ENCODE data around the gene THSD4.

Gene THSD4

DNA sequence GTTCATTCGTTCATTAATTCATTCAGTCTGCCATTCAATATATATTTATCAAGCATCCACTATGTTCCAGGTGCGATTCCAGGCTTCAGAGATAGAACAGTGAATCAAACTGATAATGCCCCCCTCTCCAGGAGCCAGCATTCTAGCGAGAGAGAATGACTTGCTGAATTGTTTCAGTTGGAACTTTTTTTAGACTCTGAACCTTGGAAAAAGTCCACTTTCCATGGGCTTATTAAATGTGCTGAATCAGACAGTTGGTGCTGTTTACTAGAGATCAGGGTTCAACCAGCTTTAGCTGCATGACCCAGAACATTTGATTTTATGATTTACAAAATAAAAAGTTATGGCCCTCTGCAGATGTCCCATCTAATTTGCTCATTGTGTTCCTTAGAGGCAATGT, 213.2 kb downstream of the THSD4 start:
- TF ChIP-seq Cebpa-rat (IDR thresholded peaks at IDR 0.05): no peak
- H3K9me3 ChIP-seq: no peaks in the 10 kb centered on the region
- no peaks in the 10 kb centered on the region for H3K36me3 ChIP-seq
- no peak overlapping the region for H3K4me3 ChIP-seq
- no peaks in the 10 kb centered on the region for H4K20me1 ChIP-seq
- no peak overlapping the region for H3K4me2 ChIP-seq
- no peak overlapping the region for H3K9ac ChIP-seq
- no peak overlapping the region for H3K27ac ChIP-seq
- no peaks in the 10 kb centered on the region for H3K4me1 ChIP-seq
- no peaks in the 10 kb centered on the region for H3K27me3 ChIP-seq

DNA sequence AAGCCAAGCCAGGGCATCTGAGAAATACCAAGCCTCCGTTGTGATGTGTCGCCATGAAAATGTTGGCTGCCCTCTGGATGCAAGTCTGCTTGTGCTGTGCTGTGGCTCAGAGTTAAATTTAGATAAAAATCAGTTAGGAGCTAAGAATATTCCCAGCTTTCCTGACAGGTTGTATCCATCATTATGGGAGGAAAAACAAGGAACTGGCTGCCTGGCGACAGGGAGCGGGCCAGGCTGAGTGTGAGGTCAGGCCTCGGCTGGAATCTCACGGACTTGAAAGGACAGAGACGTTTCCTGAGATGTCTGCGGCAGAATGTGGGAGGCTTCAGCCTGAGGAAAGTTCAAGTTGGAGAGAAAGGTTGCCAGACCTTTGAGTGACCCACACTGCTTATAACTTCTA, 213.8 kb downstream of the THSD4 start:
- Histone ChIP-seq H3K27me3 (no peaks in the 10 kb centered on the region), H3K9me3 (no peaks in the 10 kb centered on the region), H3K4me2 (no peak overlapping the region), H3K36me3 (no peaks in the 10 kb centered on the region), H4K20me1 (no peaks in the 10 kb centered on the region), H3K4me3 (no peak overlapping the region), H3K4me1 (no peaks in the 10 kb centered on the region), H3K27ac (no peak overlapping the region), H3K9ac (no peak overlapping the region)
- TF ChIP-seq Cebpa-rat (IDR thresholded peaks at IDR 0.05): no peak

DNA sequence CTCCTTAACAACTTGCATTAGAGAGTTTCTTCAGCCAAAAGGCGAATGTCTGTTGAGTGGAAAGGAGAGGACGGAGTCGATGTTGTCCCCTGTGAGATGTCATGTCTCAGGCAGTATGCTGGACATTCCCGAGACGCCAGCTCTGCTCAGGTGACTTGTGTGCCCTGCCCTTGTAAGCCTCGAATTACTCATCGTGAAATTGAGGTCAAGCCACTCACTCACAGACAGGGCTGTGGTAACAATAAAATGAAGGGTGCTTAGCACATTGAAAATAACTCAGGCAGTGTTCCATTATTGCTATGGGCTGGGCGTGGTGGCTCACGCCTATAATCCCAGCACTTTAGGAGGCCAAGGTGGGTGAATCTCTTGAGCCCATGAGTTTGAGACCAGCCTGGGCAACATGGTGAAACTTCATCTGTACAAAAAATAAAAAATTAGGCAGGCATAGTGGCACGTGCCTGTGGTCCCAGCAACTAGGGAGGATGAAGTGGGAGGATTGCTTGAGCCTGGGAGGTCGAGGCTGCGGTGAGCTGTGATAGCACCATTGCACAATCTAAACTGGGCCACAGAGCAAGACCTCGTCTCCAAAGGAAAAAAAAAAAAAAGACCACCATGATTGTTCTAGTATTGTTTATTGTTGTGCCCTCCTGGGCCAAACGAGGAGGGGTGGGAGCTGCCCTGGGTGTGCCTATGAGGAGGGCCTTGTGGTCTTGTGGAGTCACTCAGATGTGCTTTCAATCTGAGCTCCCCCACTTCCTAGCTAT, 214.4 kb downstream of the THSD4 start:
- TF ChIP-seq Cebpa-rat (IDR thresholded peaks at IDR 0.05): no peak
- H3K9me3 ChIP-seq: no peaks in the 10 kb centered on the region
- no peaks in the 10 kb centered on the region for H3K4me1 ChIP-seq
- H3K36me3 ChIP-seq: no peaks in the 10 kb centered on the region
- no peak overlapping the region for H3K4me2 ChIP-seq
- H3K27ac ChIP-seq: no peak overlapping the region
- H4K20me1 ChIP-seq: no peaks in the 10 kb centered on the region
- no peaks in the 10 kb centered on the region for H3K27me3 ChIP-seq
- H3K4me3 ChIP-seq: no peak overlapping the region
- H3K9ac ChIP-seq: no peak overlapping the region

DNA sequence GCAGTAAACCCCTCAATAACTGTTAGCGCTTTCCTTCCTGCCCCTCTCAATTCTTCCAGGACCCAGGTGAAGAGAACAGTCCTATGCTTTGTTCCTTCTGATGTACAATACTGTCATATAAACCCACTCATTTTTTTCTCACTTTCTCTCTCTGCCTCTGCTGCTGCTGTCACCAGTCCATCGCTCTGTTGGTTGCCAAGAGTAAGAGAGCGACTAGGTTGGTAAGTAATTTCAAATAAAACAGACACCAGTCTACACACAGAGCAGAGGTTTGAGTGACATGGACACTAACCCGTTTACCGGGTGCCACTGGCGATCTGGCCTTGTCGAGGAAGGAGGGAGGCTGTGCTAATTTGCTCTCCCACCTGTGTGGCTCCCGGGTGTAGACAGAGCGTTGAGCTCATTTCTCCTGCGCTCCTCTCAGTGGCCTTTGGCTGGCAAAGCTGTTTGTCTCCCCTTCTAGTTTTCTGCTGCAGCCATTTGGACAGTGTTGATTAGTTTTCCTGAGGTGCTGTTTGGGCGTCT, 215.4 kb downstream of the THSD4 start:
- no peak for TF ChIP-seq Cebpa-rat (IDR thresholded peaks at IDR 0.05)
- H3K4me2 ChIP-seq: no peak overlapping the region
- no peaks in the 10 kb centered on the region for H4K20me1 ChIP-seq
- no peaks in the 10 kb centered on the region for H3K4me1 ChIP-seq
- no peaks in the 10 kb centered on the region for H3K36me3 ChIP-seq
- H3K9me3 ChIP-seq: no peaks in the 10 kb centered on the region
- H3K4me3 ChIP-seq: no peak overlapping the region
- no peaks in the 10 kb centered on the region for H3K27me3 ChIP-seq
- H3K27ac ChIP-seq: no peak overlapping the region
- H3K9ac ChIP-seq: no peak overlapping the region

DNA sequence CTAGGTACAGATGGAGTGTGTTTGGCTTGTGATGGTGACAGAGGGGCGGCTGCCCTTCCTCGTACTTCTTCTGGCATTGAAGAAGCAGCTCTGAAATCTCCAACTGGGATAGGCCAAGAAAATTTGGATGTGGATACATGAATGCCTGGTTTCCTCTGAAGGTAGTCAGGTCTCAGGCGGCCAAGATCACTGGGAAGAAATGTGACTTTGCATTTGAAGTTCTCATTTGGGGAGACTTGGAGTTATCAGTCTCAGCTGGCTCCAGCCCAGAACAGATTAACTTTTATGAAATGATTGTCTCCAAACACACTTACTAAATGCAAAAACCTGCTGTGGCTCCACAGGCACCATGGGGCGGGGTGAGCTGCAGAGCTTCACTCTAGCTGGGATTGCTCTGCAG, 215.9 kb downstream of the THSD4 start:
- TF ChIP-seq Cebpa-rat (IDR thresholded peaks at IDR 0.05): no peak
- Histone ChIP-seq H3K4me1 (no peaks in the 10 kb centered on the region), H3K9me3 (no peaks in the 10 kb centered on the region), H3K4me3 (no peak overlapping the region), H3K27ac (no peak overlapping the region), H3K36me3 (no peaks in the 10 kb centered on the region), H4K20me1 (no peaks in the 10 kb centered on the region), H3K27me3 (no peaks in the 10 kb centered on the region), H3K9ac (no peak overlapping the region), H3K4me2 (no peak overlapping the region)

DNA sequence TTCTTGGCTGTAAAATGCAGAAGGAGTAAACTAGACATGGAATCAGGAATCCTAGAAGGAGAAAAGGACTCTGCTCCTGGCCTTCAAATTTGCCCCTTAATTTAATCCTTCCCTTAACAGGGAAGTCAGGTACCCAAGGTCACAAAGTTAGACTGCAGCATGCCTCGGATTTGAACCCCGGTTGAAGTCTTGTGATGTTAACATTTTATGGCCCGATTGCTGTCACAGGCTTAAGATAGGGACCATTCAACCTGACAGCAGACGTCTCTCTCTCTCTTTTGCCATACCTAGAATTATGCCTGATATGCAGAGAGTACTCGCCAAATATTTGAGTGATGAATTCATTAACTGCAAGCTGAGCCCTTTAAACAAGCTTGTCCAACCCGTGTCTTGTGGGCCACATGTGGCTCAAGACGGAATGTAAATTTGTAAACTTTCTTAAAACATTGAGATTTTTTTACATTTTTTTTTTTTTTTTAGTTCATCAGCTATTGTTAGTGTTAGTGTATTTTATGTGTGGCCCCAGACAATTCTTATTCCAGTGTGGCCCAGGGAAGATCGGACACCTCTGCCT, 217.2 kb downstream of the THSD4 start:
- Histone ChIP-seq H4K20me1 (no peaks in the 10 kb centered on the region), H3K9me3 (no peaks in the 10 kb centered on the region), H3K4me1 (no peaks in the 10 kb centered on the region), H3K4me2 (no peak overlapping the region), H3K27ac (no peak overlapping the region), H3K36me3 (no peaks in the 10 kb centered on the region), H3K9ac (no peak overlapping the region), H3K27me3 (no peaks in the 10 kb centered on the region), H3K4me3 (no peak overlapping the region)
- no peak for TF ChIP-seq Cebpa-rat (IDR thresholded peaks at IDR 0.05)

DNA sequence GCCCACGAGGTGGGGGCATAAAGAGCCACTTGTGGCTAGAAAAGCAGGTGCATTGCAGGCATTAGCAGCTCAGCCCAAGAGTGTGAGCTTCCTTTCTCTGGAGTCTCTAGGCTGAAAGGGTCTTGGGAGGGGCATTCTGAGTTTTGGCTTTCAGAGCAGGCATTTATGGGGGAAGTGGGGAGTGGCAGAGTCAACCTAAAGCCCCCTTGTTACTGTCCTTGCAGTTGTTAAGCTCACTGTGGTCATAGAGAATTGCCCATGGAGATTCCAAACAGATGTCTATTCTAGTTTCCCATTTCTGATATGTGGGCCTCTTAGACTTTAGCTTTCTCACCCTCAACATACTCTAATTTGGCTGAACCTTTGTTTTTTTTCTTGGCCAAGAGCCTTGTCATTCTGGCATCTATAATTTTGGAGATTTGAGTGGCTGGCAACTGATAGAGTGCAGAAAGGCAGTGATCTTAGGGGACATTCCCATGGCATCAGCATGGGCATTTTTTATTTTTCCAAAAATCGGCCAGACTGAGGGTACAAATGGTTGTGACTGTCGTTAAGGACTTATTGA, 217.9 kb downstream of the THSD4 start:
- Histone ChIP-seq H3K27me3 (no peaks in the 10 kb centered on the region), H4K20me1 (no peaks in the 10 kb centered on the region), H3K4me1 (no peaks in the 10 kb centered on the region), H3K9me3 (no peaks in the 10 kb centered on the region), H3K36me3 (no peaks in the 10 kb centered on the region), H3K4me3 (no peak overlapping the region), H3K27ac (no peak overlapping the region), H3K4me2 (no peak overlapping the region), H3K9ac (no peak overlapping the region)
- TF ChIP-seq Cebpa-rat (IDR thresholded peaks at IDR 0.05): no peak

DNA sequence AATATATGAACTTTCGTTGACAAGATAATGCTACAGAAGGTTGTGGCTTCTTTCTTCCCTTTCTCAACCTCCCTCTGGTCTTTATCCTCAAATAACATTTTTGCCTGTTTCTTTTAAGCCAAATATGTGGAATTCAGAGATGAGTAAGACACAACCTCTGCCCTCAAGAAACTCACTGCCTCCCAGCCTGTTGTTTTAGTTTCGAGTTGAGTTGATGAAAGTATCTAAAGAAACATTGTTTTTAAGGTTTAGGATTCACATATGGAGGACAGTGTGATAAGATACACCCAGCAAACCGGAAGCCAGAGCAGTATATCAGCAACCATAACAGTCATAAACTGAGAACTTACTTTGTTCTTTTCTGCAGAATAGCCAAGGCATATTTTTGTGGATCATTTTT, 218.6 kb downstream of the THSD4 start:
- Histone ChIP-seq H3K27ac (no peak overlapping the region), H3K9ac (no peak overlapping the region), H4K20me1 (no peaks in the 10 kb centered on the region), H3K9me3 (no peaks in the 10 kb centered on the region), H3K27me3 (no peaks in the 10 kb centered on the region), H3K4me2 (no peak overlapping the region), H3K4me3 (no peak overlapping the region), H3K36me3 (no peaks in the 10 kb centered on the region), H3K4me1 (no peaks in the 10 kb centered on the region)
- no peak for TF ChIP-seq Cebpa-rat (IDR thresholded peaks at IDR 0.05)

DNA sequence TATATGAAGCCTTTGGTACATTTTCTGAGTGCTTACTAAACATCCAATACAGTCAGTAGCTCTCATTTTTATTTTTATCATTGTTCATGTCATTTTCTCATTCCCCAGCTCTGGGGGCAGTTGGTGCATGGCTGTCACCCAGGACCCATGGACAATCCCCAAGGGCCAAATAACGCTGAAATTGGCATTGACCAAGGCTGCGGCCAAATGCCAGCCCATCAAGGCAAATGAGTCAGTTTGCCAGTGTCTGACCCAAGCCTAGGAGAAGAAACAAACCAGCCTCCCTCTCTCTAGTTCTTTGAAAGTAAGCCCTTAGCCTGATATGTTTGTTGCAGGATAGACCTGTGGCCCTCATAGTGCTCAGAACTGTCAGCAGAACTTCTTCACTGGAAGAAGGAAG, 219.2 kb downstream of the THSD4 start:
- no peak overlapping the region for H3K9ac ChIP-seq
- H3K27ac ChIP-seq: no peak overlapping the region
- no peaks in the 10 kb centered on the region for H4K20me1 ChIP-seq
- H3K4me1 ChIP-seq: no peaks in the 10 kb centered on the region
- no peaks in the 10 kb centered on the region for H3K9me3 ChIP-seq
- H3K36me3 ChIP-seq: no peaks in the 10 kb centered on the region
- H3K27me3 ChIP-seq: no peaks in the 10 kb centered on the region
- no peak for TF ChIP-seq Cebpa-rat (IDR thresholded peaks at IDR 0.05)
- no peak overlapping the region for H3K4me2 ChIP-seq
- H3K4me3 ChIP-seq: no peak overlapping the region

DNA sequence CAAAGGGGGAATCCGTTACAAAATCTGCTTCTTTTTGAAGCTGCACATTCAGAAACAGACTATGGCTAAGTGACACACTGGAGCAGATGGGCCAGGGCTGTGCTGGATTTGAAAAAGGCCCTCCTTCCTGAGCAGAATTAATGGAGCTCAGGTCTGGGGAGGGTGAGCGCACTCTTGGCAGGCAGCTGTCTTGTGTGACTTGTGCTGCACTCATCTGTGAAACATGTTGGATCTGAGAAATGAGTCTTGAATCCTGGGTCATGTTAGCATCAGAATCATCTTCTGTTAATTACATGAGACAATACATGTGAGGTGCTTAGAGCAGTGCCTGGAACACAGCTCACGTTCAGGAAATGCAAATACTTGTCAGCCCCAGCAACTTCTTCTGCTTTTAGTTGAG, 219.6 kb downstream of the THSD4 start:
- H3K27ac ChIP-seq: no peak overlapping the region
- no peak overlapping the region for H3K4me3 ChIP-seq
- H4K20me1 ChIP-seq: no peaks in the 10 kb centered on the region
- no peak overlapping the region for H3K9ac ChIP-seq
- H3K4me1 ChIP-seq: no peaks in the 10 kb centered on the region
- H3K36me3 ChIP-seq: no peaks in the 10 kb centered on the region
- no peak overlapping the region for H3K4me2 ChIP-seq
- TF ChIP-seq Cebpa-rat (IDR thresholded peaks at IDR 0.05): no peak
- no peaks in the 10 kb centered on the region for H3K9me3 ChIP-seq
- H3K27me3 ChIP-seq: no peaks in the 10 kb centered on the region

All from BLaER1 (cell line).